ENCODE data around the gene BBOX1.

DNA sequence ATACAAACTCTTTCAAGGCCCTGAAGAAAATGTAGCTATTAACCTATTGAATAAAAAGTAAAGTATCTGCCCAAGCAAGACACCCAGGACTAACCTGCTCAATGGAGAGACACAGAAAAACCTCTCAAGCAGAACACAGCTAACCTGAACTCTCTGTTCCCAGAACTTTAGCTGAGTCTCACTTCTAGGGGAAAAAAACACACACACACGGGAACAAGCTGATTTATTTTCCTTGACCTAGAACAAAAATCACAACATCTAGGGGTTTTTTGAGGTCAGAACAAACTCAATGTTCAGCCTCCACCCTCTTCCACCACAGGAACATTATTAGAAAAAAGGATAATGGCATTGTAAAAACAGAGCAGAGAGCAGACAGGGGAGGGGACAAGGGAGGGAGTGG, 121.6 kb downstream of the BBOX1 start:
- TF ChIP-seq, protein P1, sequence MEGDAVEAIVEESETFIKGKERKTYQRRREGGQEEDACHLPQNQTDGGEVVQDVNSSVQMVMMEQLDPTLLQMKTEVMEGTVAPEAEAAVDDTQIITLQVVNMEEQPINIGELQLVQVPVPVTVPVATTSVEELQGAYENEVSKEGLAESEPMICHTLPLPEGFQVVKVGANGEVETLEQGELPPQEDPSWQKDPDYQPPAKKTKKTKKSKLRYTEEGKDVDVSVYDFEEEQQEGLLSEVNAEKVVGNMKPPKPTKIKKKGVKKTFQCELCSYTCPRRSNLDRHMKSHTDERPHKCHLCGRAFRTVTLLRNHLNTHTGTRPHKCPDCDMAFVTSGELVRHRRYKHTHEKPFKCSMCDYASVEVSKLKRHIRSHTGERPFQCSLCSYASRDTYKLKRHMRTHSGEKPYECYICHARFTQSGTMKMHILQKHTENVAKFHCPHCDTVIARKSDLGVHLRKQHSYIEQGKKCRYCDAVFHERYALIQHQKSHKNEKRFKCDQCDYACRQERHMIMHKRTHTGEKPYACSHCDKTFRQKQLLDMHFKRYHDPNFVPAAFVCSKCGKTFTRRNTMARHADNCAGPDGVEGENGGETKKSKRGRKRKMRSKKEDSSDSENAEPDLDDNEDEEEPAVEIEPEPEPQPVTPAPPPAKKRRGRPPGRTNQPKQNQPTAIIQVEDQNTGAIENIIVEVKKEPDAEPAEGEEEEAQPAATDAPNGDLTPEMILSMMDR (IDR thresholded peaks at IDR 0.05): no peak
- no peak for TF ChIP-seq POLR2A (IDR thresholded peaks at IDR 0.05)
